HepG2 (cell line): Measurements from ENCODE around the gene HYAL1. TPM values are rescaled to one million over a fixed set of nuclear protein-coding genes. Genes with fewer than 3 reads are reported as not detected.

Experiments
- THAP8 ChIP-seq: sonication (generic); formaldehyde crosslinking; IDR thresholded peaks from 2 replicates; pipeline ENCODE4 v1.5.1; 2020; ENCODE audit warnings: missing genetic modification reagents, mild to moderate bottlenecking, borderline replicate concordance
- ZNF562 ChIP-seq: sonication (generic); formaldehyde crosslinking; IDR thresholded peaks from 2 replicates; pipeline ENCODE4 v1.8.0; 2022; ENCODE audit warnings: missing genetic modification reagents, borderline replicate concordance
- ZNF577 ChIP-seq: sonication (generic); formaldehyde crosslinking; IDR thresholded peaks from 2 replicates; pipeline ENCODE4 v1.4.0; 2020; ENCODE audit warnings: mild to moderate bottlenecking, low read depth, missing genetic modification reagents, borderline replicate concordance
- polyA plus RNA-seq, 8 experiments: library from polyadenylated mRNA; depleted of rRNA in 3 of 8; stranded (reverse) in 7 of 8; unstranded in 1 of 8; fragments of >200 nt; fragmentation: Illumina TruSeq in 4 of 8; extraction: Trizol in 4 of 8; gene quantifications; 2 replicates each; pipeline versions ENCODE4 v1.2.1 to v1.2.3, GENCODE V29; 2011 to 2016; ENCODE audit warnings: low read depth in 4 of 8, missing spikeins in 1 of 8, mixed read lengths in 1 of 8; ENCODE audit not compliant: insufficient read depth in 1 of 8
- total RNA-seq, 5 experiments: library from RNA; depleted of rRNA; stranded (reverse); fragments of >200 nt; fragmentation: Illumina TruSeq; extraction: Trizol; gene quantifications; 2 replicates each; pipeline ENCODE4 v1.2.3, GENCODE V29; 2016; ENCODE audit warnings: low read depth in 1 of 5
- TF ChIP-seq, protein P1 (sequence below): sonication (generic); formaldehyde crosslinking; IDR thresholded peaks from 2 replicates; pipeline ENCODE4 v1.4.0; 2020; ENCODE audit warnings: missing genetic modification reagents
- TF ChIP-seq, protein P2 (sequence below): sonication (generic); formaldehyde crosslinking; IDR thresholded peaks from 2 replicates; pipeline ENCODE4 v1.5.1; 2020; ENCODE audit warnings: missing genetic modification reagents, mild to moderate bottlenecking, borderline replicate concordance
- TF ChIP-seq, protein P3 (sequence below): sonication (generic); formaldehyde crosslinking; IDR thresholded peaks from 2 replicates; pipeline ENCODE4 v1.4.0; 2020; ENCODE audit warnings: missing genetic modification reagents, borderline replicate concordance
- TF ChIP-seq, protein P4 (sequence below): IDR thresholded peaks from 2 replicates; pipeline ENCODE4 v1.4.0; 2020; ENCODE audit warnings: mild to moderate bottlenecking, missing genetic modification reagents
- TF ChIP-seq, protein P5 (sequence below): sonication (generic); formaldehyde crosslinking; IDR thresholded peaks from 2 replicates; pipeline ENCODE4 v1.5.1; 2020; ENCODE audit warnings: mild to moderate bottlenecking, missing genetic modification reagents, moderate library complexity

HYAL1 gene
- total and polyA plus RNA-seq, 2 of the 13 experiments (the other 11 are each of a cell fraction or from before 2014, with no cell fraction given) = 76.5 to 193 TPM

- TF ChIP-seq, protein P1, sequence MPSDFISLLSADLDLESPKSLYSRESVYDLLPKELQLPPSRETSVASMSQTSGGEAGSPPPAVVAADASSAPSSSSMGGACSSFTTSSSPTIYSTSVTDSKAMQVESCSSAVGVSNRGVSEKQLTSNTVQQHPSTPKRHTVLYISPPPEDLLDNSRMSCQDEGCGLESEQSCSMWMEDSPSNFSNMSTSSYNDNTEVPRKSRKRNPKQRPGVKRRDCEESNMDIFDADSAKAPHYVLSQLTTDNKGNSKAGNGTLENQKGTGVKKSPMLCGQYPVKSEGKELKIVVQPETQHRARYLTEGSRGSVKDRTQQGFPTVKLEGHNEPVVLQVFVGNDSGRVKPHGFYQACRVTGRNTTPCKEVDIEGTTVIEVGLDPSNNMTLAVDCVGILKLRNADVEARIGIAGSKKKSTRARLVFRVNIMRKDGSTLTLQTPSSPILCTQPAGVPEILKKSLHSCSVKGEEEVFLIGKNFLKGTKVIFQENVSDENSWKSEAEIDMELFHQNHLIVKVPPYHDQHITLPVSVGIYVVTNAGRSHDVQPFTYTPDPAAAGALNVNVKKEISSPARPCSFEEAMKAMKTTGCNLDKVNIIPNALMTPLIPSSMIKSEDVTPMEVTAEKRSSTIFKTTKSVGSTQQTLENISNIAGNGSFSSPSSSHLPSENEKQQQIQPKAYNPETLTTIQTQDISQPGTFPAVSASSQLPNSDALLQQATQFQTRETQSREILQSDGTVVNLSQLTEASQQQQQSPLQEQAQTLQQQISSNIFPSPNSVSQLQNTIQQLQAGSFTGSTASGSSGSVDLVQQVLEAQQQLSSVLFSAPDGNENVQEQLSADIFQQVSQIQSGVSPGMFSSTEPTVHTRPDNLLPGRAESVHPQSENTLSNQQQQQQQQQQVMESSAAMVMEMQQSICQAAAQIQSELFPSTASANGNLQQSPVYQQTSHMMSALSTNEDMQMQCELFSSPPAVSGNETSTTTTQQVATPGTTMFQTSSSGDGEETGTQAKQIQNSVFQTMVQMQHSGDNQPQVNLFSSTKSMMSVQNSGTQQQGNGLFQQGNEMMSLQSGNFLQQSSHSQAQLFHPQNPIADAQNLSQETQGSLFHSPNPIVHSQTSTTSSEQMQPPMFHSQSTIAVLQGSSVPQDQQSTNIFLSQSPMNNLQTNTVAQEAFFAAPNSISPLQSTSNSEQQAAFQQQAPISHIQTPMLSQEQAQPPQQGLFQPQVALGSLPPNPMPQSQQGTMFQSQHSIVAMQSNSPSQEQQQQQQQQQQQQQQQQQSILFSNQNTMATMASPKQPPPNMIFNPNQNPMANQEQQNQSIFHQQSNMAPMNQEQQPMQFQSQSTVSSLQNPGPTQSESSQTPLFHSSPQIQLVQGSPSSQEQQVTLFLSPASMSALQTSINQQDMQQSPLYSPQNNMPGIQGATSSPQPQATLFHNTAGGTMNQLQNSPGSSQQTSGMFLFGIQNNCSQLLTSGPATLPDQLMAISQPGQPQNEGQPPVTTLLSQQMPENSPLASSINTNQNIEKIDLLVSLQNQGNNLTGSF (CRISPR knock-in tag) = no peak
- TF ChIP-seq, protein P2, sequence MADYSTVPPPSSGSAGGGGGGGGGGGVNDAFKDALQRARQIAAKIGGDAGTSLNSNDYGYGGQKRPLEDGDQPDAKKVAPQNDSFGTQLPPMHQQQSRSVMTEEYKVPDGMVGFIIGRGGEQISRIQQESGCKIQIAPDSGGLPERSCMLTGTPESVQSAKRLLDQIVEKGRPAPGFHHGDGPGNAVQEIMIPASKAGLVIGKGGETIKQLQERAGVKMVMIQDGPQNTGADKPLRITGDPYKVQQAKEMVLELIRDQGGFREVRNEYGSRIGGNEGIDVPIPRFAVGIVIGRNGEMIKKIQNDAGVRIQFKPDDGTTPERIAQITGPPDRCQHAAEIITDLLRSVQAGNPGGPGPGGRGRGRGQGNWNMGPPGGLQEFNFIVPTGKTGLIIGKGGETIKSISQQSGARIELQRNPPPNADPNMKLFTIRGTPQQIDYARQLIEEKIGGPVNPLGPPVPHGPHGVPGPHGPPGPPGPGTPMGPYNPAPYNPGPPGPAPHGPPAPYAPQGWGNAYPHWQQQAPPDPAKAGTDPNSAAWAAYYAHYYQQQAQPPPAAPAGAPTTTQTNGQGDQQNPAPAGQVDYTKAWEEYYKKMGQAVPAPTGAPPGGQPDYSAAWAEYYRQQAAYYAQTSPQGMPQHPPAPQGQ = no peak
- TF ChIP-seq, protein P3, sequence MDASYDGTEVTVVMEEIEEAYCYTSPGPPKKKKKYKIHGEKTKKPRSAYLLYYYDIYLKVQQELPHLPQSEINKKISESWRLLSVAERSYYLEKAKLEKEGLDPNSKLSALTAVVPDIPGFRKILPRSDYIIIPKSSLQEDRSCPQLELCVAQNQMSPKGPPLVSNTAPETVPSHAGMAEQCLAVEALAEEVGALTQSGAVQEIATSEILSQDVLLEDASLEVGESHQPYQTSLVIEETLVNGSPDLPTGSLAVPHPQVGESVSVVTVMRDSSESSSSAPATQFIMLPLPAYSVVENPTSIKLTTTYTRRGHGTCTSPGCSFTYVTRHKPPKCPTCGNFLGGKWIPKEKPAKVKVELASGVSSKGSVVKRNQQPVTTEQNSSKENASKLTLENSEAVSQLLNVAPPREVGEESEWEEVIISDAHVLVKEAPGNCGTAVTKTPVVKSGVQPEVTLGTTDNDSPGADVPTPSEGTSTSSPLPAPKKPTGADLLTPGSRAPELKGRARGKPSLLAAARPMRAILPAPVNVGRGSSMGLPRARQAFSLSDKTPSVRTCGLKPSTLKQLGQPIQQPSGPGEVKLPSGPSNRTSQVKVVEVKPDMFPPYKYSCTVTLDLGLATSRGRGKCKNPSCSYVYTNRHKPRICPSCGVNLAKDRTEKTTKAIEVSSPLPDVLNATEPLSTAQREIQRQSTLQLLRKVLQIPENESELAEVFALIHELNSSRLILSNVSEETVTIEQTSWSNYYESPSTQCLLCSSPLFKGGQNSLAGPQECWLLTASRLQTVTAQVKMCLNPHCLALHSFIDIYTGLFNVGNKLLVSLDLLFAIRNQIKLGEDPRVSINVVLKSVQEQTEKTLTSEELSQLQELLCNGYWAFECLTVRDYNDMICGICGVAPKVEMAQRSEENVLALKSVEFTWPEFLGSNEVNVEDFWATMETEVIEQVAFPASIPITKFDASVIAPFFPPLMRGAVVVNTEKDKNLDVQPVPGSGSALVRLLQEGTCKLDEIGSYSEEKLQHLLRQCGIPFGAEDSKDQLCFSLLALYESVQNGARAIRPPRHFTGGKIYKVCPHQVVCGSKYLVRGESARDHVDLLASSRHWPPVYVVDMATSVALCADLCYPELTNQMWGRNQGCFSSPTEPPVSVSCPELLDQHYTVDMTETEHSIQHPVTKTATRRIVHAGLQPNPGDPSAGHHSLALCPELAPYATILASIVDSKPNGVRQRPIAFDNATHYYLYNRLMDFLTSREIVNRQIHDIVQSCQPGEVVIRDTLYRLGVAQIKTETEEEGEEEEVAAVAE (CRISPR knock-in tag) = peak; percentile 82; the same call in 1 of the 2 replicates
- TF ChIP-seq, protein P4, sequence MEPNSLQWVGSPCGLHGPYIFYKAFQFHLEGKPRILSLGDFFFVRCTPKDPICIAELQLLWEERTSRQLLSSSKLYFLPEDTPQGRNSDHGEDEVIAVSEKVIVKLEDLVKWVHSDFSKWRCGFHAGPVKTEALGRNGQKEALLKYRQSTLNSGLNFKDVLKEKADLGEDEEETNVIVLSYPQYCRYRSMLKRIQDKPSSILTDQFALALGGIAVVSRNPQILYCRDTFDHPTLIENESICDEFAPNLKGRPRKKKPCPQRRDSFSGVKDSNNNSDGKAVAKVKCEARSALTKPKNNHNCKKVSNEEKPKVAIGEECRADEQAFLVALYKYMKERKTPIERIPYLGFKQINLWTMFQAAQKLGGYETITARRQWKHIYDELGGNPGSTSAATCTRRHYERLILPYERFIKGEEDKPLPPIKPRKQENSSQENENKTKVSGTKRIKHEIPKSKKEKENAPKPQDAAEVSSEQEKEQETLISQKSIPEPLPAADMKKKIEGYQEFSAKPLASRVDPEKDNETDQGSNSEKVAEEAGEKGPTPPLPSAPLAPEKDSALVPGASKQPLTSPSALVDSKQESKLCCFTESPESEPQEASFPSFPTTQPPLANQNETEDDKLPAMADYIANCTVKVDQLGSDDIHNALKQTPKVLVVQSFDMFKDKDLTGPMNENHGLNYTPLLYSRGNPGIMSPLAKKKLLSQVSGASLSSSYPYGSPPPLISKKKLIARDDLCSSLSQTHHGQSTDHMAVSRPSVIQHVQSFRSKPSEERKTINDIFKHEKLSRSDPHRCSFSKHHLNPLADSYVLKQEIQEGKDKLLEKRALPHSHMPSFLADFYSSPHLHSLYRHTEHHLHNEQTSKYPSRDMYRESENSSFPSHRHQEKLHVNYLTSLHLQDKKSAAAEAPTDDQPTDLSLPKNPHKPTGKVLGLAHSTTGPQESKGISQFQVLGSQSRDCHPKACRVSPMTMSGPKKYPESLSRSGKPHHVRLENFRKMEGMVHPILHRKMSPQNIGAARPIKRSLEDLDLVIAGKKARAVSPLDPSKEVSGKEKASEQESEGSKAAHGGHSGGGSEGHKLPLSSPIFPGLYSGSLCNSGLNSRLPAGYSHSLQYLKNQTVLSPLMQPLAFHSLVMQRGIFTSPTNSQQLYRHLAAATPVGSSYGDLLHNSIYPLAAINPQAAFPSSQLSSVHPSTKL (CRISPR knock-in tag) = peak; percentile 12; the same call in 1 of the 2 replicates
- TF ChIP-seq THAP8 (CRISPR knock-in tag) (no peak), ZNF577 (no peak), ZNF562 (CRISPR knock-in tag) (no peak)
- TF ChIP-seq, protein P5, sequence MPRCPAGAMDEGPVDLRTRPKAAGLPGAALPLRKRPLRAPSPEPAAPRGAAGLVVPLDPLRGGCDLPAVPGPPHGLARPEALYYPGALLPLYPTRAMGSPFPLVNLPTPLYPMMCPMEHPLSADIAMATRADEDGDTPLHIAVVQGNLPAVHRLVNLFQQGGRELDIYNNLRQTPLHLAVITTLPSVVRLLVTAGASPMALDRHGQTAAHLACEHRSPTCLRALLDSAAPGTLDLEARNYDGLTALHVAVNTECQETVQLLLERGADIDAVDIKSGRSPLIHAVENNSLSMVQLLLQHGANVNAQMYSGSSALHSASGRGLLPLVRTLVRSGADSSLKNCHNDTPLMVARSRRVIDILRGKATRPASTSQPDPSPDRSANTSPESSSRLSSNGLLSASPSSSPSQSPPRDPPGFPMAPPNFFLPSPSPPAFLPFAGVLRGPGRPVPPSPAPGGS (CRISPR knock-in tag) = 0 out of 2 replicates have a peak, but pooled peaks have one; percentile 73
Observed at GRCh38 chr3:50327943-50328691, 24.7 kb upstream of the HYAL1 start, which contains the start of gene TUSC2 (continued).
